ELR (cell line): ENCODE results near the gene SRCIN1.
"Not testable (repeated sequence)": the region's sequence is repeated elsewhere in the genome, so short reads cannot be mapped to it uniquely, and the experiment has no call there.

ENCODE experiments used
- DNase-seq: peaks from one replicate; pipeline ENCODE4 v3.0.0-alpha.2; 2015; ENCODE audit warnings: low read depth

SRCIN1 gene

GRCh38 chr17:38508954-38509771, 96.6 kb downstream of the SRCIN1 start:
- peak; percentile 88 for DNase-seq

- DNase-seq, result no peak
Observed at GRCh38 chr17:38508570-38508950, 97.2 kb downstream of the SRCIN1 start.

GRCh38 chr17:38507921-38508569, 97.7 kb downstream of the SRCIN1 start:
- DNase-seq, result no peak

- no peak for DNase-seq
Observed at GRCh38 chr17:38507436-38507835, 98.3 kb downstream of the SRCIN1 start.

GRCh38 chr17:38504216-38504615, 101.5 kb downstream of the SRCIN1 start:
- DNase-seq, result no peak

GRCh38 chr17:38503286-38503913, 102.4 kb downstream of the SRCIN1 start:
- DNase-seq, result peak; percentile 24

- not testable (repeated sequence) for DNase-seq
Observed at GRCh38 chr17:38501718-38502117, 104.0 kb downstream of the SRCIN1 start.

- not testable (repeated sequence) for DNase-seq
Observed at GRCh38 chr17:38499230-38499629, 106.5 kb downstream of the SRCIN1 start.

- no peak for DNase-seq
Observed at GRCh38 chr17:38498353-38498752, 107.4 kb downstream of the SRCIN1 start.

- not testable (repeated sequence) for DNase-seq
Observed at GRCh38 chr17:38497656-38498055, 108.1 kb downstream of the SRCIN1 start.

- not testable (repeated sequence) for DNase-seq
Observed at GRCh38 chr17:38494152-38494551, 111.6 kb downstream of the SRCIN1 start.

GRCh38 chr17:38492067-38493040, 113.4 kb downstream of the SRCIN1 start:
- peak; percentile 87 for DNase-seq

GRCh38 chr17:38491346-38492066, 114.2 kb downstream of the SRCIN1 start:
- not testable (repeated sequence) for DNase-seq

- DNase-seq, result not testable (repeated sequence)
Observed at GRCh38 chr17:38489774-38490173, 116.0 kb downstream of the SRCIN1 start.

GRCh38 chr17:38485681-38486298, 120.0 kb downstream of the SRCIN1 start:
- DNase-seq, result not testable (repeated sequence)

GRCh38 chr17:38485146-38485468, 120.6 kb downstream of the SRCIN1 start:
- DNase-seq, result no peak

GRCh38 chr17:38484242-38485145, 121.3 kb downstream of the SRCIN1 start:
- peak; percentile 78 for DNase-seq

- DNase-seq, result not testable (repeated sequence)
Observed at GRCh38 chr17:38482700-38483043, 123.1 kb downstream of the SRCIN1 start.

GRCh38 chr17:38482039-38482699, 123.6 kb downstream of the SRCIN1 start:
- DNase-seq, result not testable (repeated sequence)
